ENCODE measurements around the gene MTA2. TPM values are rescaled to one million over a fixed set of nuclear protein-coding genes. Genes with fewer than 3 reads are reported as not detected.

The MTA2 gene
- total and polyA plus RNA-seq, 10 of the 15 experiments (the other 5 are each of a cell fraction or from before 2014, with no cell fraction given), result 6.7 to 201 (median 113) TPM

DNA sequence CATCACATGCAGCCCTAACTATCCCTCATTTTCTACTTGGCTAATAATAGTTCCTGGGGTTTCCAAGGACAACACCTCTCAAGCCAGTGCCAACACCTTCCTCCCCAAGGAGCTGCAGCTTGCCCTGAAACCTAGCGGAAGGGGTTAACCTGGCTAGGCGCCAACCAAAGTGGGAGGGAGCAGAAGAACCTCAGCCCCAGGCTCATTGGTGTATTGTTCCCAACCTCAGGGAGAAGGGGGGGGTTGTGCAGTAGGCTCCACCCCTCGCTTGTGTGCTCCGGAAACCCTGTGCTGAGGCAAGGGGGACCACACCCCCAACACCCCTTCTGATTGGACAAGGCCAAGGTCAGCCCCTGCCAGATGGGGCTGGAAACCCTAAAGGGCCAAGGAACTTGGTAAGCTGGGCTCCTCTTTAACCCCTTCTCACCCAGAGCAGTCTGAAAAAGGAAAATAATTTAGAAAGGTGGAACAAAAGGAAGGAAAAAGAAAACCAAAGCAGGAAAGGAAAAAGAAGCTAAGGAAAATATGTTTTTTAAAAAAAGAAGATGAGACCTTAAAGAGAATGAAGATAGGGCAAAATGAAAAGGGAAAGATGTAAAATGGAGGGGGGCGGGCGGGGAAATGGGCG lies 2.5 kb downstream of the MTA2 start (continued):
- TF ChIP-seq, protein P1, sequence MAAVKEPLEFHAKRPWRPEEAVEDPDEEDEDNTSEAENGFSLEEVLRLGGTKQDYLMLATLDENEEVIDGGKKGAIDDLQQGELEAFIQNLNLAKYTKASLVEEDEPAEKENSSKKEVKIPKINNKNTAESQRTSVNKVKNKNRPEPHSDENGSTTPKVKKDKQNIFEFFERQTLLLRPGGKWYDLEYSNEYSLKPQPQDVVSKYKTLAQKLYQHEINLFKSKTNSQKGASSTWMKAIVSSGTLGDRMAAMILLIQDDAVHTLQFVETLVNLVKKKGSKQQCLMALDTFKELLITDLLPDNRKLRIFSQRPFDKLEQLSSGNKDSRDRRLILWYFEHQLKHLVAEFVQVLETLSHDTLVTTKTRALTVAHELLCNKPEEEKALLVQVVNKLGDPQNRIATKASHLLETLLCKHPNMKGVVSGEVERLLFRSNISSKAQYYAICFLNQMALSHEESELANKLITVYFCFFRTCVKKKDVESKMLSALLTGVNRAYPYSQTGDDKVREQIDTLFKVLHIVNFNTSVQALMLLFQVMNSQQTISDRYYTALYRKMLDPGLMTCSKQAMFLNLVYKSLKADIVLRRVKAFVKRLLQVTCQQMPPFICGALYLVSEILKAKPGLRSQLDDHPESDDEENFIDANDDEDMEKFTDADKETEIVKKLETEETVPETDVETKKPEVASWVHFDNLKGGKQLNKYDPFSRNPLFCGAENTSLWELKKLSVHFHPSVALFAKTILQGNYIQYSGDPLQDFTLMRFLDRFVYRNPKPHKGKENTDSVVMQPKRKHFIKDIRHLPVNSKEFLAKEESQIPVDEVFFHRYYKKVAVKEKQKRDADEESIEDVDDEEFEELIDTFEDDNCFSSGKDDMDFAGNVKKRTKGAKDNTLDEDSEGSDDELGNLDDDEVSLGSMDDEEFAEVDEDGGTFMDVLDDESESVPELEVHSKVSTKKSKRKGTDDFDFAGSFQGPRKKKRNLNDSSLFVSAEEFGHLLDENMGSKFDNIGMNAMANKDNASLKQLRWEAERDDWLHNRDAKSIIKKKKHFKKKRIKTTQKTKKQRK (IDR thresholded peaks at IDR 0.05; ENCODE audit: low read depth, low read length), result no peak
- TF ChIP-seq HCFC1 (IDR thresholded peaks at IDR 0.05; ENCODE audit: low read length) (0 out of 2 replicates have a peak, but pooled peaks have one; percentile 17), PML (IDR thresholded peaks at IDR 0.05; ENCODE audit: low read length) (no peak), ATF7 (IDR thresholded peaks at IDR 0.05; ENCODE audit: low read depth) (peak; percentile 60), CHD2 (IDR thresholded peaks at IDR 0.05; ENCODE audit: borderline replicate concordance, low read depth, low read length) (peak; percentile 63; the same call in 1 of the 2 replicates), SIN3A (IDR thresholded peaks at IDR 0.05; ENCODE audit: low read depth, low read length) (0 out of 2 replicates have a peak, but pooled peaks have one; percentile 66), TCF3 (IDR thresholded peaks at IDR 0.05; ENCODE audit: borderline replicate concordance, insufficient read depth, low read depth, low read length) (no peak), CREB1 (IDR thresholded peaks at IDR 0.05; ENCODE audit: low read depth) (peak; percentile 63; the same call in 1 of the 2 replicates), MEF2A (IDR thresholded peaks at IDR 0.05; ENCODE audit: insufficient read depth, low read depth, low read length) (no peak), SMAD1 (IDR thresholded peaks at IDR 0.05; ENCODE audit: low read depth, partially characterized antibody) (peak; percentile 99), SUZ12 (IDR thresholded peaks at IDR 0.05; ENCODE audit: unreplicated experiment) (no peak), DPF2 (IDR thresholded peaks at IDR 0.05) (no peak), RBBP5 (conservative IDR thresholded peaks at IDR 0.05) (no peak), POLR2AphosphoS5 (IDR thresholded peaks at IDR 0.05; ENCODE audit: low read length) (peak; percentile 87), ZNF384 (IDR thresholded peaks at IDR 0.05; ENCODE audit: borderline replicate concordance, low read depth, low read length) (no peak), SIX5 (IDR thresholded peaks at IDR 0.05; ENCODE audit: low read depth, low read length, severe bottlenecking) (no peak), TAF1 (IDR thresholded peaks at IDR 0.05; ENCODE audit: borderline replicate concordance, low read depth, low read length) (no peak), FOXM1 (IDR thresholded peaks at IDR 0.05; ENCODE audit: low read depth, low read length) (no peak), EGR1 (IDR thresholded peaks at IDR 0.05; ENCODE audit: borderline replicate concordance in 1 of 2, low read depth in 2 of 2, low read length in 2 of 2) (no peak), MYC (IDR thresholded peaks at IDR 0.05; ENCODE audit: insufficient read depth, insufficient read length, insufficient replicate concordance, low read length, severe bottlenecking) (no peak), SMC3 (IDR thresholded peaks at IDR 0.05; ENCODE audit: borderline replicate concordance, low read length) (no peak)
- TF ChIP-seq, protein P2, sequence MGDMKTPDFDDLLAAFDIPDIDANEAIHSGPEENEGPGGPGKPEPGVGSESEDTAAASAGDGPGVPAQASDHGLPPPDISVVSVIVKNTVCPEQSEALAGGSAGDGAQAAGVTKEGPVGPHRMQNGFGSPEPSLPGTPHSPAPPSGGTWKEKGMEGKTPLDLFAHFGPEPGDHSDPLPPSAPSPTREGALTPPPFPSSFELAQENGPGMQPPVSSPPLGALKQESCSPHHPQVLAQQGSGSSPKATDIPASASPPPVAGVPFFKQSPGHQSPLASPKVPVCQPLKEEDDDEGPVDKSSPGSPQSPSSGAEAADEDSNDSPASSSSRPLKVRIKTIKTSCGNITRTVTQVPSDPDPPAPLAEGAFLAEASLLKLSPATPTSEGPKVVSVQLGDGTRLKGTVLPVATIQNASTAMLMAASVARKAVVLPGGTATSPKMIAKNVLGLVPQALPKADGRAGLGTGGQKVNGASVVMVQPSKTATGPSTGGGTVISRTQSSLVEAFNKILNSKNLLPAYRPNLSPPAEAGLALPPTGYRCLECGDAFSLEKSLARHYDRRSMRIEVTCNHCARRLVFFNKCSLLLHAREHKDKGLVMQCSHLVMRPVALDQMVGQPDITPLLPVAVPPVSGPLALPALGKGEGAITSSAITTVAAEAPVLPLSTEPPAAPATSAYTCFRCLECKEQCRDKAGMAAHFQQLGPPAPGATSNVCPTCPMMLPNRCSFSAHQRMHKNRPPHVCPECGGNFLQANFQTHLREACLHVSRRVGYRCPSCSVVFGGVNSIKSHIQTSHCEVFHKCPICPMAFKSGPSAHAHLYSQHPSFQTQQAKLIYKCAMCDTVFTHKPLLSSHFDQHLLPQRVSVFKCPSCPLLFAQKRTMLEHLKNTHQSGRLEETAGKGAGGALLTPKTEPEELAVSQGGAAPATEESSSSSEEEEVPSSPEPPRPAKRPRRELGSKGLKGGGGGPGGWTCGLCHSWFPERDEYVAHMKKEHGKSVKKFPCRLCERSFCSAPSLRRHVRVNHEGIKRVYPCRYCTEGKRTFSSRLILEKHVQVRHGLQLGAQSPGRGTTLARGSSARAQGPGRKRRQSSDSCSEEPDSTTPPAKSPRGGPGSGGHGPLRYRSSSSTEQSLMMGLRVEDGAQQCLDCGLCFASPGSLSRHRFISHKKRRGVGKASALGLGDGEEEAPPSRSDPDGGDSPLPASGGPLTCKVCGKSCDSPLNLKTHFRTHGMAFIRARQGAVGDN (IDR thresholded peaks at IDR 0.05), result 0 out of 2 replicates have a peak, but pooled peaks have one; percentile 62
- TF ChIP-seq, protein P3, sequence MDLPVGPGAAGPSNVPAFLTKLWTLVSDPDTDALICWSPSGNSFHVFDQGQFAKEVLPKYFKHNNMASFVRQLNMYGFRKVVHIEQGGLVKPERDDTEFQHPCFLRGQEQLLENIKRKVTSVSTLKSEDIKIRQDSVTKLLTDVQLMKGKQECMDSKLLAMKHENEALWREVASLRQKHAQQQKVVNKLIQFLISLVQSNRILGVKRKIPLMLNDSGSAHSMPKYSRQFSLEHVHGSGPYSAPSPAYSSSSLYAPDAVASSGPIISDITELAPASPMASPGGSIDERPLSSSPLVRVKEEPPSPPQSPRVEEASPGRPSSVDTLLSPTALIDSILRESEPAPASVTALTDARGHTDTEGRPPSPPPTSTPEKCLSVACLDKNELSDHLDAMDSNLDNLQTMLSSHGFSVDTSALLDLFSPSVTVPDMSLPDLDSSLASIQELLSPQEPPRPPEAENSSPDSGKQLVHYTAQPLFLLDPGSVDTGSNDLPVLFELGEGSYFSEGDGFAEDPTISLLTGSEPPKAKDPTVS (IDR thresholded peaks at IDR 0.05; ENCODE audit: low read depth, low read length), result no peak

Measured in GM12878 (cell line).